ENCODE data around the gene NT5E.

- TF ChIP-seq CTCF (IDR thresholded peaks at IDR 0.05; ENCODE audit: extremely low read depth in 1 of 2, insufficient read depth in 1 of 2, low read depth in 1 of 2, low read length in 2 of 2) (no peak), POLR2A (IDR thresholded peaks at IDR 0.05; ENCODE audit: low read depth, low read length) (no peak), MAX (IDR thresholded peaks at IDR 0.05; ENCODE audit: insufficient read depth, insufficient read length) (no peak)
Observed at GRCh38 chr6:85419046-85419759, 30.7 kb upstream of the NT5E start.
